Caco-2 (cell line): ENCODE data around the gene GPR32. TPM values are rescaled to one million over a fixed set of nuclear protein-coding genes. Genes with fewer than 3 reads are reported as not detected.

Source experiments
- BruUV-seq: library from RNA; stranded (reverse); fragments of 400-500 nt; replicated peaks from 2 replicates; lab custom pipeline; 2021; lab: Mats Ljungman, UMichigan
- CTCF ChIA-PET: fragments of 300-600 bp; sonication (Branson Sonifier 250); formaldehyde crosslinking; loops from one replicate; lab custom pipeline; 2022; ENCODE audit warnings: antibody characterized with exemption; lab: Charles Lee
- POLR2A ChIA-PET: fragments of 300-600 bp; sonication (Branson Sonifier 250); formaldehyde crosslinking; loops from one replicate; lab custom pipeline; 2022; ENCODE audit warnings: antibody characterized with exemption; lab: Charles Lee
- DNase-seq, 2 experiments: peaks; one replicate each; pipeline versions ENCODE4 v3.0.0 to v3.0.0-alpha.2; 2020 to 2022
- H3K27me3 ChIP-seq: replicated peaks from 2 replicates; pipeline ENCODE4 v1.6.0; 2011; ENCODE audit warnings: low read length; ENCODE audit not compliant: control insufficient read depth, insufficient read depth
- H3K36me3 ChIP-seq: 2 replicates; pipeline ENCODE4 v1.5.1; 2011; ENCODE audit warnings: low read length; ENCODE audit not compliant: control insufficient read depth, insufficient read depth
- H3K4me1 ChIP-seq: fragments of 250-450 bp; sonication (Bioruptor Pico); 2 replicates; pipeline ENCODE4 v1.5.1; 2020; ENCODE audit warnings: mild to moderate bottlenecking
- H3K4me3 ChIP-seq: 2 replicates; pipeline ENCODE4 v1.5.1; 2011; ENCODE audit warnings: low read depth, mild to moderate bottlenecking, control low read depth, low read length
- H3K9me3 ChIP-seq: fragments of 250-450 bp; sonication (Bioruptor Pico); 2 replicates; pipeline ENCODE4 v1.5.1; 2020; ENCODE audit warnings: mild to moderate bottlenecking, moderate library complexity
- H3K27ac Mint-ChIP-seq: one replicate; pipeline ENCODE4 v1.8.0; 2022; ENCODE audit warnings: mixed read lengths; ENCODE audit not compliant: unreplicated experiment
- H3K27me3 Mint-ChIP-seq: one replicate; pipeline ENCODE4 v1.8.0; 2022; ENCODE audit warnings: mixed read lengths; ENCODE audit not compliant: insufficient read depth, unreplicated experiment
- H3K36me3 Mint-ChIP-seq: one replicate; pipeline ENCODE4 v1.8.0; 2022; ENCODE audit warnings: mild to moderate bottlenecking, mixed read lengths; ENCODE audit not compliant: insufficient read depth, unreplicated experiment
- H3K4me1 Mint-ChIP-seq: one replicate; pipeline ENCODE4 v1.8.0; 2022; ENCODE audit warnings: low read depth, mixed read lengths; ENCODE audit not compliant: unreplicated experiment
- H3K4me3 Mint-ChIP-seq: one replicate; pipeline ENCODE4 v1.8.0; 2022; ENCODE audit warnings: mild to moderate bottlenecking, moderate library complexity, mixed read lengths; ENCODE audit not compliant: unreplicated experiment
- H3K9me3 Mint-ChIP-seq: one replicate; pipeline ENCODE4 v1.8.0; 2022; ENCODE audit warnings: mixed read lengths; ENCODE audit not compliant: unreplicated experiment
- intact Hi-C: fragments of 100-400 bp; cut with micrococcal nuclease; formaldehyde crosslinking; loops from one replicate; pipeline ENCODE4 v1.10.0; 2022; ENCODE audit not compliant: unreplicated experiment
- total RNA-seq: library from RNA; stranded (reverse); gene quantifications from 2 replicates; pipeline ENCODE4 v1.2.3, GENCODE V29; 2022
- TF ChIP-seq, protein P1 (sequence below), 2 experiments: fragments of 200-600 bp in 1 of 2; IDR thresholded peaks; 1 replicate in 1 of 2; 2 replicates in 1 of 2; pipeline versions ENCODE4 v1.5.1 to v1.8.0; 2011 to 2022; ENCODE audit warnings: antibody characterized with exemption in 1 of 2, control low read depth in 1 of 2, inconsistent platforms in 1 of 2, low read depth in 1 of 2, low read length in 1 of 2, mild to moderate bottlenecking in 1 of 2, moderate library complexity in 1 of 2; ENCODE audit not compliant: insufficient read depth in 1 of 2, severe bottlenecking in 1 of 2, unreplicated experiment in 1 of 2

GPR32 gene
- total RNA-seq, 1 experiment from 2014 or later: not detected

- Mint-ChIP-seq H3K27ac (no peak overlapping the region), H3K4me1 (peaks cover 10% of the 10 kb centered on the region), H3K9me3 (no peaks in the 10 kb centered on the region), H3K36me3 (peaks cover 6% of the 10 kb centered on the region), H3K4me3 (peak overlapping the region; percentile 76), H3K27me3 (peaks cover 29% of the 10 kb centered on the region)
- Histone ChIP-seq H3K4me3 (no peak overlapping the region), H3K36me3 (no peaks in the 10 kb centered on the region), H3K27me3 (peaks cover 2% of the 10 kb centered on the region), H3K4me1 (no peaks in the 10 kb centered on the region), H3K9me3 (no peaks in the 10 kb centered on the region)
- ChIA-PET CTCF (interaction anchor here (0.7 kb wide), 1 partner anchor 49 kb away, joined by 3 read pairs; no protein-coding TSS in a partner anchor), POLR2A (no interaction called here)
- DNase-seq: no peak
- intact Hi-C loops: loop anchor here (5.0 kb wide), 1 partner anchor 60 kb away; no protein-coding TSS in a partner anchor
- TF ChIP-seq, protein P1, sequence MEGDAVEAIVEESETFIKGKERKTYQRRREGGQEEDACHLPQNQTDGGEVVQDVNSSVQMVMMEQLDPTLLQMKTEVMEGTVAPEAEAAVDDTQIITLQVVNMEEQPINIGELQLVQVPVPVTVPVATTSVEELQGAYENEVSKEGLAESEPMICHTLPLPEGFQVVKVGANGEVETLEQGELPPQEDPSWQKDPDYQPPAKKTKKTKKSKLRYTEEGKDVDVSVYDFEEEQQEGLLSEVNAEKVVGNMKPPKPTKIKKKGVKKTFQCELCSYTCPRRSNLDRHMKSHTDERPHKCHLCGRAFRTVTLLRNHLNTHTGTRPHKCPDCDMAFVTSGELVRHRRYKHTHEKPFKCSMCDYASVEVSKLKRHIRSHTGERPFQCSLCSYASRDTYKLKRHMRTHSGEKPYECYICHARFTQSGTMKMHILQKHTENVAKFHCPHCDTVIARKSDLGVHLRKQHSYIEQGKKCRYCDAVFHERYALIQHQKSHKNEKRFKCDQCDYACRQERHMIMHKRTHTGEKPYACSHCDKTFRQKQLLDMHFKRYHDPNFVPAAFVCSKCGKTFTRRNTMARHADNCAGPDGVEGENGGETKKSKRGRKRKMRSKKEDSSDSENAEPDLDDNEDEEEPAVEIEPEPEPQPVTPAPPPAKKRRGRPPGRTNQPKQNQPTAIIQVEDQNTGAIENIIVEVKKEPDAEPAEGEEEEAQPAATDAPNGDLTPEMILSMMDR (IDR thresholded peaks at IDR 0.05; ENCODE audit: insufficient read depth in 1 of 2, low read depth in 1 of 2, low read length in 1 of 2, severe bottlenecking in 1 of 2, unreplicated experiment in 1 of 2): no peak
- BruUV-seq: no TSS peak
Observed at GRCh38 chr19:50722201-50723013, 47.9 kb upstream of the GPR32 start.

GRCh38 chr19:50723069-50723468 is 47.2 kb upstream of the GPR32 start, which contains the start of gene CLEC11A:
Gene CLEC11A, plus strand, starts transcription at chr19:50723364. Its CDS starts 162 bp downstream, at chr19:50723526.
- BruUV-seq: no TSS peak
- TF ChIP-seq, protein P1 (IDR thresholded peaks at IDR 0.05; ENCODE audit: insufficient read depth in 1 of 2, low read depth in 1 of 2, low read length in 1 of 2, severe bottlenecking in 1 of 2, unreplicated experiment in 1 of 2): no peak
- H3K27me3 Mint-ChIP-seq: peaks cover 23% of the 10 kb centered on the region
- no peak for DNase-seq
- ChIA-PET POLR2A (no interaction called here), CTCF (interaction anchor here (0.5 to 0.7 kb wide), 2 partner anchors 48 to 518 kb away, joined by 3 read pairs; no protein-coding TSS in a partner anchor)
- Histone ChIP-seq H3K4me1 (no peaks in the 10 kb centered on the region), H3K27me3 (no peaks in the 10 kb centered on the region; the same call in 1 of the 2 replicates), H3K4me3 (peak within 1 kb of the TSS; percentile 44), H3K9me3 (no peaks in the 10 kb centered on the region), H3K36me3 (no peaks in the 10 kb centered on the region)
- peak within 1 kb of the TSS; percentile 76 for H3K4me3 Mint-ChIP-seq
- intact Hi-C loops: loop anchor here (5.0 kb wide), 1 partner anchor 59 kb away; no protein-coding TSS in a partner anchor
- peak within 1 kb of the TSS; percentile 61 for H3K27ac Mint-ChIP-seq
- H3K36me3 Mint-ChIP-seq: peaks cover 6% of the 10 kb centered on the region
- H3K9me3 Mint-ChIP-seq: no peaks in the 10 kb centered on the region
- H3K4me1 Mint-ChIP-seq: peaks cover 10% of the 10 kb centered on the region

DNA sequence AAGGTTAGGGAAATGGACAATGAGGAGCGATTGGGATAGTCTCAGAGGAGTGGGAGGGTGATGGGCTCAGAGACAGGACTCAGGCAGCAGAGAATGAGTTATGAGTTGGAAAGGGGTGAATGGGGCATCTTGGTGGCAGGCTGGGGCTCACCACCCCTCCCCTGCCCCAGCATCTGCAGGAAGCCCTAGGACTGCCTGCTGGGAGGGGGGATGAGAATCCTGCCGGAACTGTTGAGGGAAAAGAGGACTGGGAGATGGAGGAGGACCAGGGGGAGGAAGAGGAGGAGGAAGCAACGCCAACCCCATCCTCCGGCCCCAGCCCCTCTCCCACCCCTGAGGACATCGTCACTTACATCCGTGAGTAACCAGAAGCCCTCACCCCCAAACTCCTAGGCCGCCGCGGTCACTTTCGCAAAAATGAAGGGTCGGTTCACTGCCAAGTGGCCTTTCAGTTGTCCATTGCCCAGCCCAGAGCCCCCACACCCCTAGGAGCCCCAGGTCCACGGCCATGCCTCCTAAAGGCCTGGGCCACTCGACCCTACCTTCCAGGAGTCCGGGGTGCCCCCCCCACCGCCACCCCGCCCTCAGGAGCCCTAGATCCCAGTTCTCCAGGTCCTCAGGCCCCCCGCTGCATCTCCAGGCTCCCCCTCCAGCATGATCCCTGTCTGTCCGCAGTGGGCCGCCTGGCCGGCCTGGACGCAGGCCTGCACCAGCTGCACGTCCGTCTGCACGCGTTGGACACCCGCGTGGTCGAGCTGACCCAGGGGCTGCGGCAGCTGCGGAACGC is 46.3 kb upstream of the GPR32 start:
- ChIA-PET POLR2A (interaction anchor here (1.3 kb wide), 1 partner anchor 81 kb away, joined by 5 read pairs; no protein-coding TSS in a partner anchor), CTCF (interaction anchor here (0.5 to 2.0 kb wide), 8 partner anchors 20 to 519 kb away, joined by 3 to 20 read pairs (median 6); partner anchors contain the start of gene JOSD2)
- TF ChIP-seq, protein P1 (IDR thresholded peaks at IDR 0.05; ENCODE audit: insufficient read depth in 1 of 2, low read depth in 1 of 2, low read length in 1 of 2, severe bottlenecking in 1 of 2, unreplicated experiment in 1 of 2): no peak
- DNase-seq: no peak
- peak overlapping the region; percentile 76 for H3K4me3 Mint-ChIP-seq
- H3K36me3 Mint-ChIP-seq: peaks cover 6% of the 10 kb centered on the region
- Histone ChIP-seq H3K4me3 (peak overlapping the region; percentile 44), H3K27me3 (no peaks in the 10 kb centered on the region), H3K9me3 (no peaks in the 10 kb centered on the region), H3K36me3 (no peaks in the 10 kb centered on the region), H3K4me1 (no peaks in the 10 kb centered on the region)
- BruUV-seq: no TSS peak
- H3K27ac Mint-ChIP-seq: peak overlapping the region; percentile 61
- H3K27me3 Mint-ChIP-seq: peaks cover 20% of the 10 kb centered on the region
- no peaks in the 10 kb centered on the region for H3K9me3 Mint-ChIP-seq
- intact Hi-C loops: loop anchor here (5.0 kb wide), 1 partner anchor 58 kb away; no protein-coding TSS in a partner anchor
- peaks cover 10% of the 10 kb centered on the region for H3K4me1 Mint-ChIP-seq
